ENCODE results near the gene ALKBH5.

DNA sequence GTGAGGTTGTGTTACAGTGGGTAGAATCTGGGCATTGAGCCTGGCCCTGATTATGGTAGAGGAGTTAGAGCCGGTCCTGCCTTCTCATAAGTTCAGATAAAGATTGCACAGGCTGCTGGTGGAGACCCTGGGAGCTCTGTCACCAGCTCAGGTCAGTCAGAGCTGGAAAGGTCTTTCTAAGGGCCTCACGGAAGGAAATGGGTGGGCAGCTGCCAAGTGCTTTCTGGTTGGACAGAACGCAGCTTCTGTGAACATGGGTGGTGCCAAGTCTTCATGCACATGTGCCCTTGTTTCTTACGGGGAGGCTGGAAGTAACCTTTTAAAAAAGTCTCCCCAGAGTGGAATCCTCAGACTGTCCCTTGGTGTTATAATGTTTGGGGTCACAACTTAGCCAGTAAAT, 14.9 kb downstream of the ALKBH5 start:
- no peak for TF ChIP-seq EZH2 (IDR thresholded peaks at IDR 0.05; ENCODE audit: insufficient read depth, low read length)
- TF ChIP-seq, protein P1, sequence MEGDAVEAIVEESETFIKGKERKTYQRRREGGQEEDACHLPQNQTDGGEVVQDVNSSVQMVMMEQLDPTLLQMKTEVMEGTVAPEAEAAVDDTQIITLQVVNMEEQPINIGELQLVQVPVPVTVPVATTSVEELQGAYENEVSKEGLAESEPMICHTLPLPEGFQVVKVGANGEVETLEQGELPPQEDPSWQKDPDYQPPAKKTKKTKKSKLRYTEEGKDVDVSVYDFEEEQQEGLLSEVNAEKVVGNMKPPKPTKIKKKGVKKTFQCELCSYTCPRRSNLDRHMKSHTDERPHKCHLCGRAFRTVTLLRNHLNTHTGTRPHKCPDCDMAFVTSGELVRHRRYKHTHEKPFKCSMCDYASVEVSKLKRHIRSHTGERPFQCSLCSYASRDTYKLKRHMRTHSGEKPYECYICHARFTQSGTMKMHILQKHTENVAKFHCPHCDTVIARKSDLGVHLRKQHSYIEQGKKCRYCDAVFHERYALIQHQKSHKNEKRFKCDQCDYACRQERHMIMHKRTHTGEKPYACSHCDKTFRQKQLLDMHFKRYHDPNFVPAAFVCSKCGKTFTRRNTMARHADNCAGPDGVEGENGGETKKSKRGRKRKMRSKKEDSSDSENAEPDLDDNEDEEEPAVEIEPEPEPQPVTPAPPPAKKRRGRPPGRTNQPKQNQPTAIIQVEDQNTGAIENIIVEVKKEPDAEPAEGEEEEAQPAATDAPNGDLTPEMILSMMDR (IDR thresholded peaks at IDR 0.05; ENCODE audit: insufficient read depth, low read depth, low read length) = no peak
